Myometrial cell (primary cell): ENCODE results near the gene ZNF3. TPM values are rescaled to one million over a fixed set of nuclear protein-coding genes. Genes with fewer than 3 reads are reported as not detected.

ENCODE experiments used
- total RNA-seq: library from RNA; depleted of rRNA; stranded (reverse); fragments of >200 nt; gene quantifications from 2 replicates; pipeline ENCODE4 v1.2.3, GENCODE V29; 2015

ZNF3 gene
- total RNA-seq = 14.7 and 22.5 TPM in 2 replicates

DNA sequence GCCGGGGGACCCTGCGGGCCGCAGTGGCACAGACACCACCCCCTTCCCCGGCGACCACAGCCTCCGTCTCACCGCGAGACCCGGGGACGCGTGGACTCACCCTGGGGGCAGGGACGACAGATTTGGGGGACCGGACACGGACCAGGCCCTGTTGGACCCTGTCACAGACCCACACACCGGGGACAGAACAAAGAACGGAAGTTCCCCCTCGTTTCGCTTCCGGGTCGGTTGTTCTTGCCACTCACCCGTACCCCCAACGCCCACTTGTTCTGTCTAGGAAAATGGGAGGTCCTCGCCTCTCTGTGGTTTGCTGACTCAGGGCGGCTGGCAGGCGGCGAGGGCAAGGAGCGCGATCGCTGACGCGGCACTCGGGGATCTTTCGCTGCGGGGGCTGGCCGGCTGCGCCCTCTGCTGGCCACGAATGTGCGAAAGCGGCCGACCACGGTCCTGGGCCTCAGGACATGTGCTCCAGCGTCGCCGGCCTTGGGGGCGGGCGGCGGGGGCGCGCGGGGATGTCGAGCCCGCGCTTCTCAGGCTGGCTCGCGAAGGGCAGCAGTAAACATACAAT is at the start of gene ZNF3:
Gene ZNF3, minus strand, starts transcription at position 189 of the 568 bp plus-strand sequence. CDS start 4,366 bp downstream, outside the sequence.

DNA sequence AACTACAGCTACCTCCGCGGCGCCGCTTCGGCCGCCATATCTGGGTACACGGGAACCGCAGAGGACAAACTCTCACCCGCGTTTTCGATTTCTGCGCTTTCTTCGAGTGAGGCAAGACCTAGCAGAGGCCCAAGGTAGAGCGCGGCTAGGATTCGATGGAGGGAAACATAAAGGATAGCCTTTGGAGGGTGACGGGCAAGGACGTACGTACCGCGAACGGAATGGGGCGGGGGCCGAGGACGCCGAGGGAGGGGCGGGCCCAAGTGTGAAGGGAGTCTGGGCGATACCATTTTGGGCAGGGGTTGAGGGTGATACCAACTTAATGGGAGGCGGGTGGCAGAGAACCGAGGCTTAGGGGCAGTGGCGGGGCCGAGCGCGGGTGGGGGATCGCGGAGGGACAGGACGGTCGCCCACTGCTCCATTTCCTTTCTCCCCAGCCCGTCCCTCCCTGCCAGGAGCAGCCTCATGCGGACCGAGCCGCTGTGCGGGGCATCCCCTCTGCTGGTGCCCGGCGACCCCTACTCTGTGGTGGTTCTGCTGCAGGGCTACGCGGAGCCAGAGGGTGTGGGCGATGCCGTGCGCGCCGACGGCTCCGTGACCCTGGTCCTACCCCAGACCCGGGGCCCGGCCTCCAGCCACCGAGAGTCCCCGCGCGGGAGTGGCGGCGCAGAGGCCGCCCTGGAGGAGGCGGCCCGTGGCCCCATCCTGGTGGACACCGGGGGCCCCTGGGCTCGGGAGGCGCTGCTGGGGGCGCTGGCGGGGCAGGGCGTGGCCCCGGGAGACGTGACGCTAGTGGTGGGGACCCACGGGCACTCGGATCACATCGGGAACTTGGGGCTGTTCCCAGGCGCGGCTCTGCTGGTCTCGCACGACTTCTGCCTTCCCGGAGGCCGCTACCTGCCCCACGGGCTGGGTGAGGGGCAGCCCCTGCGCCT is 45.7 kb upstream of the ZNF3 start, which contains the start of gene MBLAC1:
Gene MBLAC1, plus strand, starts transcription at position 37 of the 935 bp plus-strand sequence. Its CDS starts 429 bp downstream, at position 466.

DNA sequence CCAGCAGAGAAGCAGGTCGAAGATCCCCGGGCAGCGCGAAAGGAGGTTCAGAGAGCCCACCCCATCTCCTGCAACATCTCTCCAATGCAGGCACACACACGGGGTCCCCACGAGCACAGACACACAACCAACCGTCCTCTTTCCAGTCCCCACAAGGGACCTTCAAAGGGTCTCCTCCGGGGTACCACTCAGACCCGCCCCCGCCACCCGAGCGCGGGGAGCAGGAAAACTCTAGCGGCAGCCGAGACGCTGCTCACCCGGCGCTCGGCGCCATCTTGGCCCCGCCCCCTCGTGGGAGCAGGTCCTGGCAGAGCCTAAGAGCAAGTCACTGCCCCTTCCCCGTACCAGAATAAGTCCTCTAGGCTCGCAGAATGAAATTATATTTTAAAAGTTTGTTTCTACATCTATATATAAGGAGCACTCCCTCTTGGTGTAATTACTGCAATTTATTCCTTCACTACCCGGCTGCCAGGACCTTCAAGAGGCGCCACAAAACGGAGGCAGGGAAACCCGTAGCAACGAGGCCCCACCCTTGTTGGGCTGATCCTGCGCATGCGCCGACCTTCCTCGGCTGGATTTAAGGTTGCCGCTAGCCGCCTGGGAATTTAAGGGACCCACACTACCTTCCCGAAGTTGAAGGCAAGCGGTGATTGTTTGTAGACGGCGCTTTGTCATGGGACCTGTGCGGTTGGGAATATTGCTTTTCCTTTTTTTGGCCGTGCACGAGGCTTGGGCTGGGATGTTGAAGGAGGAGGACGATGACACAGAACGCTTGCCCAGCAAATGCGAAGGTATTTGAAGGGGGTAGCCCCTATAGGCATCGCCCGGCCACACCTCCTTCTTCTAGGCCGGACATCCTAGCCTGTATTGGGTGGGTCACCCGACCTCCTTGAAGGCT is 37.8 kb upstream of the ZNF3 start, which contains the start of the genes CNPY4 and TAF6:
Gene CNPY4, plus strand, starts transcription at position 563 of the 898 bp plus-strand sequence. Its CDS starts 111 bp downstream, at position 674.
Gene TAF6, minus strand, starts transcription at position 287 of the 898 bp plus-strand sequence. CDS start 5,149 bp downstream, outside the sequence.

DNA sequence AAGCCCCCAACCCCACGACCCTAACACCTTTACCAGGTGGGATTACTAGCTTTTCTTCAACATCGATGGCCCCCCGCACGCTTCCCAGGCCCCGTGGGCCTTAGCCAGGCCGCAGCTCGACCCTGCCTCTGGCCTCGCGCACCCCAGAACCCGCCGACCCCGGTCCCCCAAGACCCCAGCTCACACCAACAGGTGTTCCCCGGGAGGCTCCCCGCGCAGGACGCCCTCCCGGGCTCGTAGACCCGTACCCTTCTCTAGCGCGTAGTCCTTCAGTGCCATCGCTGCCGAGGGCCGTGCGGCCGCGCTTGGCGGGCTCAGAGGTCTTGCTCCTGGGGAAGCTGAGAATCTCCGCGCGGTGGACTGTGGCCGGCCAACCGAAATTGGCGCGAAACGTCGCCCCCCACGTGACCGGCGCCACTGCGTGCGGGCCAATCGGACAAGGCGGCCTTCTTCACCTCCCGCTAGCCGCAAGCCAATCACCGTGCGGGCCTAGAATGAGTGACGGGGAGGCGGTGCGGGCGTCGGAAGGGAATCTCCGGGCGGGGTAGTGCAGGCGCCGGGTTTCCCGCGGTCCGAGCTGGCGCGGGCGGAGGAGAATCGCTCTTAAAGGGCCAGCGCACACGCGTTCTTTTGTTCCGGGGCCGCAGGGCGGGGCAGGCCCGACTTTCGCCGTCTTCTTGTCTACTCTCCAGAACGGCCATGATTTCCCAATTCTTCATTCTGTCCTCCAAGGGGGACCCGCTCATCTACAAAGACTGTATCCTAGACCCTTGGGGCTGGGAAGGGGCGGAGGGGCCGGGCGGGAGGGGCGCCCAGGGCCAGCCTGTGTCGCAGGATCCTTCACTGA is 19.7 kb upstream of the ZNF3 start, which contains the start of the genes AP4M1 and MCM7:
Gene AP4M1, plus strand, starts transcription at position 628 of the 847 bp plus-strand sequence. Its CDS starts 72 bp downstream, at position 700.
Gene MCM7, minus strand, starts transcription at position 382 of the 847 bp plus-strand sequence. Its CDS starts 103 bp downstream, at position 279.

DNA sequence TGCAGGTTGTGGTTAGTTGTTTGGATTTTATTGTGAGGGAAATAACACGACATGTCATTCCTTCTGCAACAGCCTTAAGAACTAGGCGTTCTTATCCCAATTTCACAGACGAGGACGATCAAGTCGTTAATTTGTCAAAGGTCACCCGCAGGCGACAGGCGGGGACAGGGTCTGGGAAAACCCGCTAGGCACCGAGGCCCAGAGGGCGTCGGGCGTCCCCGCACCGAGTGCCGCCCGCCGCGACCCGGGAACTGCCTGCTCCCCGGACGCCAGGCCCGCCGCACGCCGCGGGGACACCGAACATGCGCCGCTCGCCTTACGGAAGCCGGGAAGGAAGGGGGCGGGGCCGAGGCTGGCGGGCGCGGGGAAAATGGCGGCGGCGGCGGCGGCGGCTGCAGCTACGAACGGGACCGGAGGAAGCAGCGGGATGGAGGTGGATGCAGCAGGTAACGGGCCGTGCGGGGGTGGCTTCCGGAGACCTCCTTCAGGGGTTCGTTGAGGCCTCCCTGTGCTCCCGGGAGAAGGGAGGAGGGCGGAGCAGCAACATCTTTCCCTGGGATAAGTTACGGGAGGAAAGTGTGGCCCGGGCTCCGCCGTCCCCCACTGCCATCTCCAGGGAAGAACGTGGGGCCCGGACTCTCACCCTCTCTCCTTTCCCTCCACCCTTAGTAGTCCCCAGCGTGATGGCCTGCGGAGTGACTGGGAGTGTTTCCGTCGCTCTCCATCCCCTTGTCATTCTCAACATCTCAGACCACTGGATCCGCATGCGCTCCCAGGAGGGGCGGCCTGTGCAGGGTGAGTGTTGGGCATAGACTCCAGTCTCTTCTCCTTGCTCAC is 7.3 kb upstream of the ZNF3 start, which contains the start of gene COPS6:
Gene COPS6, plus strand, starts transcription at position 349 of the 837 bp plus-strand sequence. Its CDS starts 22 bp downstream, at position 371.

DNA sequence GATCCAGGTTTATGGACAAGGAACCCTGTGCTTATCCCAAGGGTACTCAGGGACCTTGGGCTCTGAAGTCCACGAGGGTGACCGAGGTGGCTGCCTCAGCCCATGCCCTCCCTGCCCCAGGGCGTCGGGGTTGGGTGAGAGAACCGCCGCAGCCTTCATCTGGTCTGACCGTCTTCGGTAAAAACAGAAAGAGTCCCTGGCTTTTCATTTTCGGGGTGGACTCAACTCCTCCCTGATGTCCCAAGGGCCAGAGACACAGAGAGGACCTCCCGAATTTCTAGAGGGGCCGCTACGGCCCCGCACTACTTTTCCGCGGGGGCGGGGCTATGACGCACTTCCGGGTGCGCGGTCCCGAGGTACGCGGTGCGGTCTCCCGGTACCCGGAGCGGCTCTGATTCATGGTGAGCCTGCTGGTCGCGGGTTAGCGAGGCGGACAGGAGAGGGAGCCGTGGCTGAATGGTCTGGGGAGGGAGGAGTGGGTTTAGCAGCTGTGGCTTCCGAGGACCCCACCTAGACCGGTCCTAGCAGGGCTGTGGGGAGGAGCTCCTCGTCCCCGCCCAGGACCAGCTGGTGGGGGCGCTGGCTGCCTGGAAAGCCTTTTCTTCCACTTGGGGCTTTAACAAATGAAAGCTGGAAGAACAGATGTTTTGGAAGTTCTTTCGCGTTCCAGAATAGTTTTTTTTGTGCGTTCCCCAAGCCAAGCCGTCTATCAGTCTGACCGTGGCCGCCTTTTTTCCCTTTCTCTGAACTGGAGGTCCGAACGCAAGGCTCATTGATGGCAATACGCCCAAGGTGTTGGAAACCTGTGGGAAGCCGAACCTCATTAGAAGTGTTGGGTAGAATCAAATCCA is 31.9 kb downstream of the ZNF3 start, which contains the start of gene ZSCAN21:
Gene ZSCAN21, plus strand, starts transcription at position 334 of the 851 bp plus-strand sequence. CDS start 7,233 bp downstream, outside the sequence.

Other genes starting within 250 kb of the ZNF3 start
- not detected in 2 replicates for gene OR2AE1, start 204.7 kb downstream of the ZNF3 start, total RNA-seq
- gene TRIM4, start 162.2 kb downstream of the ZNF3 start, total RNA-seq = 22.5 and 28.9 TPM in 2 replicates
- gene GJC3, start 152.1 kb downstream of the ZNF3 start, total RNA-seq = not detected in 2 replicates
- not detected in 2 replicates for gene AZGP1, start 105.7 kb downstream of the ZNF3 start, total RNA-seq
- 10.1 and 14.7 TPM in 2 replicates for gene ZKSCAN1, start 66.1 kb downstream of the ZNF3 start, total RNA-seq
- gene ZSCAN21, start 31.9 kb downstream of the ZNF3 start, total RNA-seq = 11.3 and 21.6 TPM in 2 replicates
- 159 and 183 TPM in 2 replicates for gene COPS6, start 7.2 kb upstream of the ZNF3 start, total RNA-seq
- gene MCM7, start 19.7 kb upstream of the ZNF3 start, total RNA-seq = 138 and 153 TPM in 2 replicates
- 40.9 and 95.7 TPM in 2 replicates for gene AP4M1, start 19.9 kb upstream of the ZNF3 start, total RNA-seq
- gene TAF6, start 37.6 kb upstream of the ZNF3 start, total RNA-seq = 92.9 and 113 TPM in 2 replicates
- gene CNPY4, start 37.9 kb upstream of the ZNF3 start, total RNA-seq = 40.6 and 41.3 TPM in 2 replicates
- 2.9 and 6.0 TPM in 2 replicates for gene MBLAC1, start 45.2 kb upstream of the ZNF3 start, total RNA-seq
- gene LAMTOR4, start 67.2 kb upstream of the ZNF3 start, total RNA-seq = 126 and 185 TPM in 2 replicates
- gene TRAPPC14, start 77.0 kb upstream of the ZNF3 start, total RNA-seq = 9.2 and 9.4 TPM in 2 replicates
- gene GAL3ST4, start 86.9 kb upstream of the ZNF3 start, total RNA-seq = 6.0 and 6.3 TPM in 2 replicates
- 0.18 and 0.29 TPM in 2 replicates for gene GPC2, start 95.7 kb upstream of the ZNF3 start, total RNA-seq
- gene STAG3, start 96.2 kb upstream of the ZNF3 start, total RNA-seq = 0.29 and 0.35 TPM in 2 replicates
- not detected in 2 replicates for gene PVRIG, start 138.2 kb upstream of the ZNF3 start, total RNA-seq
- gene SPDYE3, start 226.0 kb upstream of the ZNF3 start, total RNA-seq = not detected in 2 replicates